ENCODE data around the gene SP140L. TPM values are rescaled to one million over a fixed set of nuclear protein-coding genes. Genes with fewer than 3 reads are reported as not detected.

SP140L gene
- total and polyA plus RNA-seq, 2 experiments from 2014 or later, result 8.0 to 11.5 TPM

- Histone ChIP-seq H4K20me1 (ENCODE audit: insufficient read depth) (no peaks in the 10 kb centered on the region), H3K27me3 (replicated peaks; ENCODE audit: insufficient read depth) (no peaks in the 10 kb centered on the region), H2AFZ (no peak overlapping the region), H3K9ac (no peak overlapping the region), H3K4me3 (no peak overlapping the region), H3K4me2 (ENCODE audit: unreplicated experiment) (peak overlapping the region; percentile 48), H3K79me2 (ENCODE audit: insufficient read depth) (peaks cover 79% of the 10 kb centered on the region), H3K27ac (peak overlapping the region; percentile 66), H3K9me2 (ENCODE audit: insufficient read depth) (no peaks in the 10 kb centered on the region; the same call in 1 of the 2 replicates), H3K4me1 (ENCODE audit: insufficient read depth) (peaks cover 44% of the 10 kb centered on the region), H3K9me3 (ENCODE audit: low read depth) (no peaks in the 10 kb centered on the region), H3K36me3 (ENCODE audit: low read depth) (peaks cover 44% of the 10 kb centered on the region), H3F3A (ENCODE audit: insufficient read depth) (peaks cover 27% of the 10 kb centered on the region)
- 83 to 84% methylated on average over 2 of the region's 2 CpGs for WGBS, 2 experiments (ENCODE audit: low coverage in 1 of 2, low lambda C conversion rate in 2 of 2, missing lambda C conversion rate in 2 of 2)
- in situ Hi-C loops (cut with MboI), result no loop called here
- DNase-seq, result peak; percentile 76
- TF ChIP-seq EZH2 (IDR thresholded peaks at IDR 0.05; ENCODE audit: insufficient read depth, poor library complexity, severe bottlenecking) (no peak), EZH2phosphoT487 (IDR thresholded peaks at IDR 0.05; ENCODE audit: insufficient read depth, low read depth) (no peak)
Observed at GRCh38 chr2:230443541-230443940, 116.5 kb downstream of the SP140L start.

DNA sequence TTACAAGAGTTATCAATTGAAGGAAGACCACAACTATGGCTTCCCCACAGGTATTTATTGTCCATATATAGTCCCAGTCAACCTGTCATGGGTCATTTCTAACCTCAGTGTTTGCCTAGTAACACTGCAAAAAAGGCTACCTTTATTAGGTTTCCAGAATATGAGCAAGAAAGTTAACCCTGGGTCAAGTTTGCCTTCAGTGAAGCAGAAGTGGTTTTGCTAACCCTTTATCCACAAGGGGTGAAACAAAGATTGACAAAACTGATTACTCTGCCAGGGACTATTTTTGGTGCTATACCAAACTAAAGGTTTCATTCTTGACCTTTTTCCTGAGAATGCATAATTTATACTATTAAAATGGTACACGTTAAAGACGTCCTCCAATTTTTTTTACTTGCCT lies 117.8 kb downstream of the SP140L start:
- in situ Hi-C loops (cut with MboI), result no loop called here
- peaks cover 36% of the 10 kb centered on the region for H3K4me1 ChIP-seq (ENCODE audit: insufficient read depth)
- H3K9me3 ChIP-seq (ENCODE audit: low read depth), result no peaks in the 10 kb centered on the region
- TF ChIP-seq EZH2phosphoT487 (IDR thresholded peaks at IDR 0.05; ENCODE audit: insufficient read depth, low read depth) (no peak), EZH2 (IDR thresholded peaks at IDR 0.05; ENCODE audit: insufficient read depth, poor library complexity, severe bottlenecking) (no peak)
- H3F3A ChIP-seq (ENCODE audit: insufficient read depth), result peaks cover 27% of the 10 kb centered on the region
- WGBS, 2 experiments (ENCODE audit: low coverage in 1 of 2, low lambda C conversion rate in 2 of 2, missing lambda C conversion rate in 2 of 2), result 55 to 63% methylated on average over 2 of the region's 2 CpGs
- no peaks in the 10 kb centered on the region for H4K20me1 ChIP-seq (ENCODE audit: insufficient read depth)
- no peak overlapping the region for H3K27ac ChIP-seq
- H3K9ac ChIP-seq, result no peak overlapping the region
- no peaks in the 10 kb centered on the region; the same call in 1 of the 2 replicates for H3K9me2 ChIP-seq (ENCODE audit: insufficient read depth)
- no peak overlapping the region for H2AFZ ChIP-seq
- H3K4me3 ChIP-seq, result no peak overlapping the region
- DNase-seq, result no peak
- H3K79me2 ChIP-seq (ENCODE audit: insufficient read depth), result peaks cover 68% of the 10 kb centered on the region
- no peak overlapping the region for H3K4me2 ChIP-seq (ENCODE audit: unreplicated experiment)
- peaks cover 56% of the 10 kb centered on the region for H3K36me3 ChIP-seq (ENCODE audit: low read depth)
- no peaks in the 10 kb centered on the region for H3K27me3 ChIP-seq (replicated peaks; ENCODE audit: insufficient read depth)

DNA sequence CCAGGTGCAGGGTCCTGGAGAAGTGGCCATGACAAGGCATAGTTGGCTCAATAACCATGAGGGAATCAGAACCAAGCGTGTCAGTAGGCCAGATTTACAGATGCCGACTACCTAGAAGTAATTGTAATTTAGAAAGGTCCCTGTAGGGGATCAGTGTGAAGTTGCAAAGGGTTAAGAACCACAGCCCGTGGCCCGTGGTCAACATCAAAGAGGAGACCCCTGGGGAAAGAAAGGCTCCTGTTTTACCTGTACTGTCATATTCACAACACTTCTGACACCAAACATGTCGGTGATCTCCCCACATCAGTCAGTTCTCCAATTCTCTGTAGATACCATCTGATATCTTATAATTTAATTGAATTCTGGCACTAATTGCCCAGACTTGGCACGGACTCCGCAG lies 120.0 kb downstream of the SP140L start:
- Histone ChIP-seq H3K9me2 (ENCODE audit: insufficient read depth) (no peaks in the 10 kb centered on the region; the same call in 1 of the 2 replicates), H3K27me3 (replicated peaks; ENCODE audit: insufficient read depth) (no peaks in the 10 kb centered on the region), H3K36me3 (ENCODE audit: low read depth) (peaks cover 75% of the 10 kb centered on the region), H4K20me1 (ENCODE audit: insufficient read depth) (no peaks in the 10 kb centered on the region; the same call in 1 of the 2 replicates), H3K4me1 (ENCODE audit: insufficient read depth) (peaks cover 17% of the 10 kb centered on the region), H3F3A (ENCODE audit: insufficient read depth) (peaks cover 19% of the 10 kb centered on the region), H3K27ac (no peak overlapping the region), H2AFZ (no peak overlapping the region), H3K9me3 (ENCODE audit: low read depth) (no peaks in the 10 kb centered on the region), H3K4me2 (ENCODE audit: unreplicated experiment) (no peak overlapping the region), H3K4me3 (no peak overlapping the region), H3K9ac (no peak overlapping the region), H3K79me2 (ENCODE audit: insufficient read depth) (peaks cover 63% of the 10 kb centered on the region)
- 81 to 83% methylated on average over 7 of the region's 7 CpGs for WGBS, 2 experiments (ENCODE audit: low coverage in 1 of 2, low lambda C conversion rate in 2 of 2, missing lambda C conversion rate in 2 of 2)
- DNase-seq, result no peak
- in situ Hi-C loops (cut with MboI), result no loop called here
- TF ChIP-seq EZH2phosphoT487 (IDR thresholded peaks at IDR 0.05; ENCODE audit: insufficient read depth, low read depth) (no peak), EZH2 (IDR thresholded peaks at IDR 0.05; ENCODE audit: insufficient read depth, poor library complexity, severe bottlenecking) (no peak)

GRCh38 chr2:230447455-230448451 lies 120.8 kb downstream of the SP140L start:
- in situ Hi-C loops (cut with MboI), result no loop called here

More at GRCh38 chr2:230447455-230448451, 120.8 kb downstream of the SP140L start:
- H3K4me1 ChIP-seq (ENCODE audit: insufficient read depth), result peaks cover 12% of the 10 kb centered on the region
- H3K9me3 ChIP-seq (ENCODE audit: low read depth), result no peaks in the 10 kb centered on the region
- H3K27ac ChIP-seq, result no peak overlapping the region
- no peak for DNase-seq
- peaks cover 63% of the 10 kb centered on the region for H3K79me2 ChIP-seq (ENCODE audit: insufficient read depth)
- no peaks in the 10 kb centered on the region for H3K9me2 ChIP-seq (ENCODE audit: insufficient read depth)
- no peaks in the 10 kb centered on the region; the same call in 1 of the 2 replicates for H4K20me1 ChIP-seq (ENCODE audit: insufficient read depth)
- no peak overlapping the region for H3K9ac ChIP-seq
- H3K36me3 ChIP-seq (ENCODE audit: low read depth), result peaks cover 79% of the 10 kb centered on the region
- peaks cover 14% of the 10 kb centered on the region for H3F3A ChIP-seq (ENCODE audit: insufficient read depth)
- WGBS, 2 experiments (ENCODE audit: low coverage in 1 of 2, low lambda C conversion rate in 2 of 2, missing lambda C conversion rate in 2 of 2), result 96 to 97% methylated on average over 8 of the region's 8 CpGs
- no peak overlapping the region for H2AFZ ChIP-seq
- H3K4me2 ChIP-seq (ENCODE audit: unreplicated experiment), result no peak overlapping the region
- TF ChIP-seq EZH2 (IDR thresholded peaks at IDR 0.05; ENCODE audit: insufficient read depth, poor library complexity, severe bottlenecking) (no peak), EZH2phosphoT487 (IDR thresholded peaks at IDR 0.05; ENCODE audit: insufficient read depth, low read depth) (no peak)
- no peak overlapping the region for H3K4me3 ChIP-seq
- H3K27me3 ChIP-seq (replicated peaks; ENCODE audit: insufficient read depth), result no peaks in the 10 kb centered on the region
